Stimulated activated CD8-positive, alpha-beta memory T cell treated with anti-CD3 and anti-CD28 coated beads, Interleukin-15, amount 100 ng/mL, for 1 hour (primary cell): Measurements from ENCODE around the gene NUP107.

Experiments
- DNase-seq: peaks from one replicate; pipeline ENCODE4 v3.0.0-alpha.2; 2020; ENCODE audit warnings: low read depth

The NUP107 gene

GRCh38 chr12:68743356-68743755 is 56.6 kb downstream of the NUP107 start:
- no peak for DNase-seq

GRCh38 chr12:68745376-68745903 is 58.7 kb downstream of the NUP107 start:
- DNase-seq: no peak

GRCh38 chr12:68745904-68746571 is 59.3 kb downstream of the NUP107 start, which contains the start of gene SLC35E3:
Gene SLC35E3, plus strand, starts transcription at chr12:68746176. Its CDS starts 202 bp downstream, at chr12:68746378.
- DNase-seq: peak; percentile 71

GRCh38 chr12:68746572-68747180 is 59.9 kb downstream of the NUP107 start:
- no peak for DNase-seq

GRCh38 chr12:68749443-68749842 is 62.7 kb downstream of the NUP107 start:
- no peak for DNase-seq

- no peak for DNase-seq
Measured at GRCh38 chr12:68749861-68750260, 63.1 kb downstream of the NUP107 start.

- no peak for DNase-seq
Measured at GRCh38 chr12:68750506-68750905, 63.7 kb downstream of the NUP107 start.

GRCh38 chr12:68755536-68756243 is 68.9 kb downstream of the NUP107 start:
- no peak for DNase-seq

- no peak for DNase-seq
Measured at GRCh38 chr12:68759852-68760251, 73.1 kb downstream of the NUP107 start.

- DNase-seq: no peak
Measured at GRCh38 chr12:68760806-68761441, 74.1 kb downstream of the NUP107 start.

GRCh38 chr12:68761442-68761812 is 74.6 kb downstream of the NUP107 start:
- no peak for DNase-seq

- DNase-seq: no peak
Measured at GRCh38 chr12:68761901-68762630, 75.3 kb downstream of the NUP107 start.

- no peak for DNase-seq
Measured at GRCh38 chr12:68762691-68763090, 75.9 kb downstream of the NUP107 start.

- no peak for DNase-seq
Measured at GRCh38 chr12:68765696-68766095, 78.9 kb downstream of the NUP107 start.

- no peak for DNase-seq
Measured at GRCh38 chr12:68766646-68767045, 79.9 kb downstream of the NUP107 start.

GRCh38 chr12:68767191-68767590 is 80.4 kb downstream of the NUP107 start:
- DNase-seq: no peak

GRCh38 chr12:68768431-68768939 is 81.7 kb downstream of the NUP107 start:
- no peak for DNase-seq

GRCh38 chr12:68769941-68770340 is 83.2 kb downstream of the NUP107 start:
- no peak for DNase-seq

- no peak for DNase-seq
Measured at GRCh38 chr12:68771223-68771925, 84.6 kb downstream of the NUP107 start.

- DNase-seq: no peak
Measured at GRCh38 chr12:68772714-68773113, 85.9 kb downstream of the NUP107 start.

GRCh38 chr12:68773582-68773981 is 86.8 kb downstream of the NUP107 start:
- DNase-seq: no peak
